SK-N-MC (cell line): ENCODE measurements around the gene FANCI.

Source experiments
- FOXP2 ChIP-seq: optimal IDR thresholded peaks from 2 replicates; pipeline ENCODE3; 2011; ENCODE audit warnings: mild to moderate bottlenecking, moderate library complexity; ENCODE audit not compliant: insufficient read depth; ENCODE audit errors: extremely low read length, control extremely low read depth
- POLR2AphosphoS5 ChIP-seq: IDR thresholded peaks from 2 replicates; pipeline ENCODE4 v1.6.1; 2012; ENCODE audit warnings: mild to moderate bottlenecking, low read depth, low read length, borderline replicate concordance

- TF ChIP-seq FOXP2: no peak
- TF ChIP-seq POLR2AphosphoS5: no peak
Observed at GRCh38 chr15:89359471-89360293, 115.9 kb downstream of the FANCI start.
